Suprapubic skin (tissue), 4 donors: ENCODE results near the gene KLHL26. TPM values are rescaled to one million over a fixed set of nuclear protein-coding genes. Genes with fewer than 3 reads are reported as not detected.

Experiments used
- DNase-seq, 2 donors: peaks; one replicate each; pipeline ENCODE4 v3.0.0-alpha.2; 2019; ENCODE audit warnings: low spot score in 2 of 2
- H3K27ac ChIP-seq: fragments of 200-600 bp; sonication (generic); one replicate; pipeline ENCODE4 v1.5.1; 2019
- H3K27me3 ChIP-seq: fragments of 200-600 bp; sonication (generic); one replicate; pipeline ENCODE4 v1.5.1; 2019
- H3K36me3 ChIP-seq: fragments of 200-600 bp; sonication (generic); one replicate; pipeline ENCODE4 v1.5.1; 2019
- H3K4me1 ChIP-seq: fragments of 200-600 bp; sonication (generic); one replicate; pipeline ENCODE4 v1.5.1; 2019
- H3K4me3 ChIP-seq: fragments of 200-600 bp; sonication (generic); one replicate; pipeline ENCODE4 v1.5.1; 2019; ENCODE audit warnings: mild to moderate bottlenecking
- H3K9me3 ChIP-seq: fragments of 200-600 bp; sonication (generic); one replicate; pipeline ENCODE4 v1.5.1; 2019
- CTCF ChIP-seq, 2 donors: fragments of 200-600 bp in 1 of 2; fragments of 450-650 bp in 1 of 2; sonication (generic) in 1 of 2; IDR thresholded peaks; one replicate each; pipeline ENCODE4 v1.5.1; 2016 to 2019; ENCODE audit warnings: antibody characterized with exemption in 2 of 2, mild to moderate bottlenecking in 1 of 2, moderate library complexity in 1 of 2
- EP300 ChIP-seq: sonication (generic); formaldehyde crosslinking; IDR thresholded peaks from one replicate; pipeline ENCODE4 v1.6.1; 2017; ENCODE audit warnings: antibody characterized with exemption
- POLR2A ChIP-seq, 2 donors: fragments of 450-650 bp; IDR thresholded peaks; one replicate each; pipeline ENCODE4 v1.6.1; 2017; ENCODE audit warnings: antibody characterized with exemption in 2 of 2, mild to moderate bottlenecking in 2 of 2, moderate library complexity in 2 of 2
- POLR2AphosphoS5 ChIP-seq, 3 donors: sonication (generic); formaldehyde crosslinking; IDR thresholded peaks; one replicate each; pipeline ENCODE4 v1.6.1; 2017; ENCODE audit warnings: antibody characterized with exemption in 3 of 3
- WGBS: methylation state at CpG from one replicate; pipeline ENCODE4 v1.1.5; 2018; 5-methylcytosine and 5-hydroxymethylcytosine counted together
- total RNA-seq, 4 donors: library from RNA; depleted of rRNA; stranded (reverse); fragments of >200 nt; gene quantifications; one replicate each; pipeline ENCODE4 v1.1.0, GENCODE V29; 2016

Gene KLHL26
- total RNA-seq, 4 donors from 2014 or later: 6.9 to 26.5 (median 11.5) TPM

- H3K27ac ChIP-seq: no peak overlapping the region
- no peaks in the 10 kb centered on the region for H3K9me3 ChIP-seq
- H3K27me3 ChIP-seq: no peaks in the 10 kb centered on the region
- TF ChIP-seq CTCF (IDR thresholded peaks at IDR 0.05) (no peak), POLR2A (IDR thresholded peaks at IDR 0.05) (no peak), POLR2AphosphoS5 (IDR thresholded peaks at IDR 0.05) (no peak), EP300 (no peak)
- H3K4me1 ChIP-seq: peaks cover 8% of the 10 kb centered on the region
- H3K36me3 ChIP-seq: no peaks in the 10 kb centered on the region
- no peak for DNase-seq
- H3K4me3 ChIP-seq: no peak overlapping the region
- 64% methylated on average over 16 of the region's 28 CpGs for WGBS
Measured at GRCh38 chr19:18710996-18711751, 74.3 kb downstream of the KLHL26 start.

- TF ChIP-seq CTCF (IDR thresholded peaks at IDR 0.05): no peak
- TF ChIP-seq POLR2AphosphoS5 (IDR thresholded peaks at IDR 0.05): no peak
- no peak for TF ChIP-seq POLR2A (IDR thresholded peaks at IDR 0.05)
- TF ChIP-seq EP300: no peak
- no peak for DNase-seq
- Histone ChIP-seq H3K9me3 (no peaks in the 10 kb centered on the region), H3K27me3 (no peaks in the 10 kb centered on the region), H3K27ac (no peak overlapping the region), H3K4me1 (peaks cover 8% of the 10 kb centered on the region), H3K36me3 (no peaks in the 10 kb centered on the region), H3K4me3 (no peak overlapping the region)
- 97% methylated on average over 3 of the region's 3 CpGs for WGBS
Measured at GRCh38 chr19:18711893-18712292, 75.1 kb downstream of the KLHL26 start.

GRCh38 chr19:18712981-18713380, 76.2 kb downstream of the KLHL26 start:
- Histone ChIP-seq H3K36me3 (no peaks in the 10 kb centered on the region), H3K27me3 (no peaks in the 10 kb centered on the region), H3K27ac (no peak overlapping the region), H3K9me3 (no peaks in the 10 kb centered on the region), H3K4me1 (peaks cover 8% of the 10 kb centered on the region), H3K4me3 (no peak overlapping the region)
- 74% methylated on average over 5 of the region's 5 CpGs for WGBS
- TF ChIP-seq POLR2AphosphoS5 (IDR thresholded peaks at IDR 0.05) (no peak), CTCF (IDR thresholded peaks at IDR 0.05) (no peak), POLR2A (IDR thresholded peaks at IDR 0.05) (no peak), EP300 (no peak)
- no peak for DNase-seq

- no peak for DNase-seq
- Histone ChIP-seq H3K4me1 (peaks cover 8% of the 10 kb centered on the region), H3K27ac (no peak overlapping the region), H3K36me3 (no peaks in the 10 kb centered on the region), H3K27me3 (no peaks in the 10 kb centered on the region), H3K4me3 (no peak overlapping the region), H3K9me3 (no peaks in the 10 kb centered on the region)
- TF ChIP-seq POLR2AphosphoS5 (IDR thresholded peaks at IDR 0.05): no peak
- 100% methylated on average over 4 of the region's 18 CpGs for WGBS
Measured at GRCh38 chr19:18713550-18714117, 76.8 kb downstream of the KLHL26 start.

- Histone ChIP-seq H3K27ac (no peak overlapping the region), H3K36me3 (no peaks in the 10 kb centered on the region), H3K9me3 (no peaks in the 10 kb centered on the region), H3K27me3 (no peaks in the 10 kb centered on the region), H3K4me1 (no peaks in the 10 kb centered on the region), H3K4me3 (no peak overlapping the region)
- 81% methylated on average over 5 of the region's 5 CpGs for WGBS
- TF ChIP-seq POLR2A (IDR thresholded peaks at IDR 0.05) (no peak), CTCF (IDR thresholded peaks at IDR 0.05) (no peak), POLR2AphosphoS5 (IDR thresholded peaks at IDR 0.05) (no peak), EP300 (no peak)
- no peak for DNase-seq
Measured at GRCh38 chr19:18715416-18715815, 78.6 kb downstream of the KLHL26 start.
